Neural cell (in vitro differentiated cells): ENCODE measurements around the gene ZNF577. TPM values are rescaled to one million over a fixed set of nuclear protein-coding genes. Genes with fewer than 3 reads are reported as not detected.
A peak's percentile ranks its signal among the peaks of the same experiment; 100 is the strongest.

Experiments used
- H2AFZ ChIP-seq: fragments of 200-600, 300-800 bp; sonication (generic), shearing (Covaris generic); 2 replicates; pipeline ENCODE4 v1.6.0; 2014; ENCODE audit warnings: low read depth, mild to moderate bottlenecking, antibody characterized with exemption, low read length, moderate library complexity
- H3F3A ChIP-seq: fragments of 200-600 bp; shearing (Covaris generic); 2 replicates; pipeline ENCODE4 v1.6.1; 2016; ENCODE audit warnings: mild to moderate bottlenecking, moderate library complexity, mixed read lengths, antibody characterized with exemption, low read length; ENCODE audit not compliant: insufficient read depth, poor library complexity, severe bottlenecking
- H3K27ac ChIP-seq: fragments of 200-600, 300-800 bp; sonication (generic), shearing (Covaris generic); 2 replicates; pipeline ENCODE4 v1.5.1; 2014; ENCODE audit warnings: mild to moderate bottlenecking, low read length, moderate library complexity
- H3K27me3 ChIP-seq: fragments of 300-800, 200-600 bp; sonication (generic), shearing (Covaris generic); 2 replicates; pipeline ENCODE4 v1.6.0; 2014; ENCODE audit warnings: mild to moderate bottlenecking, low read depth, low read length, moderate library complexity; ENCODE audit not compliant: insufficient read depth
- H3K36me3 ChIP-seq: fragments of 300-800, 200-600 bp; sonication (generic), shearing (Covaris generic); 2 replicates; pipeline ENCODE4 v1.5.1; 2014; ENCODE audit warnings: mild to moderate bottlenecking, antibody characterized with exemption, low read length, moderate library complexity; ENCODE audit not compliant: insufficient read depth
- H3K4me2 ChIP-seq: fragments of 300-800, 200-600 bp; sonication (generic), shearing (Covaris generic); 2 replicates; pipeline ENCODE4 v1.6.0; 2014; ENCODE audit warnings: mild to moderate bottlenecking, low read length
- H3K4me3 ChIP-seq: fragments of 300-800, 200-600 bp; sonication (generic), shearing (Covaris generic); 2 replicates; pipeline ENCODE4 v1.5.1; 2014; ENCODE audit warnings: mild to moderate bottlenecking, low read length, moderate library complexity
- H3K79me2 ChIP-seq: fragments of 200-600 bp; shearing (Covaris generic); replicated peaks from 2 replicates; pipeline ENCODE4 v1.6.0; 2014; ENCODE audit warnings: mild to moderate bottlenecking, low read length, moderate library complexity; ENCODE audit not compliant: insufficient read depth
- H3K9ac ChIP-seq: fragments of 300-800, 200-600 bp; sonication (generic), shearing (Covaris generic); 2 replicates; pipeline ENCODE4 v1.6.1; 2016; ENCODE audit warnings: mild to moderate bottlenecking, low read length, mixed read lengths
- H3K9me2 ChIP-seq: fragments of 200-600 bp; shearing (Covaris generic); 2 replicates; pipeline ENCODE4 v1.6.1; 2016; ENCODE audit warnings: mild to moderate bottlenecking, low read length, mixed read lengths; ENCODE audit not compliant: insufficient read depth
- H3K9me3 ChIP-seq: fragments of 200-600, 300-800 bp; sonication (generic), shearing (Covaris generic); 2 replicates; pipeline ENCODE4 v1.6.1; 2016; ENCODE audit warnings: mild to moderate bottlenecking, mixed run types, low read length, moderate library complexity, mixed read lengths
- H4K20me1 ChIP-seq: fragments of 200-600 bp; shearing (Covaris generic); 2 replicates; pipeline ENCODE4 v1.6.1; 2016; ENCODE audit warnings: mild to moderate bottlenecking, mixed run types; ENCODE audit not compliant: insufficient read depth
- EP300 ChIP-seq: fragments of 450-650 bp; conservative IDR thresholded peaks from 2 replicates; pipeline ENCODE4 v1.6.1; 2014; ENCODE audit warnings: antibody characterized with exemption, mild to moderate bottlenecking, moderate library complexity; ENCODE audit not compliant: poor library complexity, severe bottlenecking
- EZH2 ChIP-seq: fragments of 200-600, 300-800 bp; shearing (Covaris generic), sonication (generic); IDR thresholded peaks from 2 replicates; pipeline ENCODE4 v1.6.1; 2014; ENCODE audit warnings: antibody characterized with exemption, low read length, borderline replicate concordance, mild to moderate bottlenecking; ENCODE audit not compliant: insufficient read depth, poor library complexity, severe bottlenecking
- MXI1 ChIP-seq: fragments of 450-650 bp; conservative IDR thresholded peaks from 2 replicates; pipeline ENCODE4 v1.6.1; 2014; ENCODE audit warnings: antibody characterized with exemption, mild to moderate bottlenecking; ENCODE audit not compliant: poor library complexity, severe bottlenecking
- POLR2AphosphoS5 ChIP-seq: IDR thresholded peaks from 2 replicates; pipeline ENCODE4 v1.6.1; 2012
- RAD21 ChIP-seq: fragments of 450-650 bp; conservative IDR thresholded peaks from 2 replicates; pipeline ENCODE4 v1.6.1; 2014; ENCODE audit warnings: antibody characterized with exemption, mild to moderate bottlenecking, moderate library complexity
- SMC3 ChIP-seq: fragments of 450-650 bp; conservative IDR thresholded peaks from 2 replicates; pipeline ENCODE4 v1.6.1; 2014; ENCODE audit warnings: antibody characterized with exemption, mild to moderate bottlenecking, moderate library complexity; ENCODE audit not compliant: poor library complexity
- TAF1 ChIP-seq: IDR thresholded peaks from 2 replicates; pipeline ENCODE4 v1.6.1; 2012; ENCODE audit warnings: low read depth
- polyA plus RNA-seq: library from polyadenylated mRNA; depleted of rRNA; stranded (reverse); fragments of >200 nt; gene quantifications from 2 replicates; pipeline ENCODE4 v1.2.3, GENCODE V29; 2014
- TF ChIP-seq, protein P1 (sequence below): IDR thresholded peaks from 2 replicates; pipeline ENCODE4 v1.6.1; 2012; ENCODE audit warnings: borderline replicate concordance
- TF ChIP-seq, protein P2 (sequence below): fragments of 450-650 bp; IDR thresholded peaks from 2 replicates; pipeline ENCODE4 v1.5.1; 2014; ENCODE audit warnings: antibody characterized with exemption, mild to moderate bottlenecking, moderate library complexity; ENCODE audit not compliant: poor library complexity, severe bottlenecking

ZNF577 gene
- polyA plus RNA-seq, 1 donor from 2014 or later: 54.1 TPM

DNA sequence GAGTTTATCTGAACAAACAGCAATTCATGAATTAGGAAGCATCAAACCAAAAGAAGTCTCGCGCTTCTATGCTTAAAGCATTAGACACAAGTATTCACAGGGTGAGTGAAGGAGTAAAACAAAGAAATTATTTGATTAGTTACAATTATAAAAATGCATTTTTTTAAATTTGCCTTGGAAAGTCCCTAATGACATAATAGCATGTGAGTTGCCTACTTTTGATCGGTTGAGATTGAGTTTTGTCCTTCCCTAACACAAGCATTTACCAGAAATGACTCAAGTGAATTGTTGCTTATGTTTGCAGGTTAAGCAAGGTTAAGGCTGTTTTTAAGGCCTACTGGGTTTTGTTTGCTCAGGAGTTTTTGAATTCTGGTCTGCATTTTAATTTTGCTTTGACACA is 17.5 kb upstream of the ZNF577 start:
- Histone ChIP-seq H3K79me2 (peaks cover 44% of the 10 kb centered on the region), H3K27me3 (no peaks in the 10 kb centered on the region), H3F3A (no peaks in the 10 kb centered on the region), H3K27ac (peak overlapping the region; percentile 86), H3K4me2 (no peak overlapping the region), H3K9ac (peak overlapping the region; percentile 88), H3K4me3 (peak overlapping the region; percentile 78), H3K36me3 (peaks cover 7% of the 10 kb centered on the region), H4K20me1 (no peaks in the 10 kb centered on the region), H3K9me3 (peaks cover 5% of the 10 kb centered on the region), H3K9me2 (no peaks in the 10 kb centered on the region), H2AFZ (peak overlapping the region; percentile 80)
- TF ChIP-seq TAF1 (no peak), EZH2 (no peak)

DNA sequence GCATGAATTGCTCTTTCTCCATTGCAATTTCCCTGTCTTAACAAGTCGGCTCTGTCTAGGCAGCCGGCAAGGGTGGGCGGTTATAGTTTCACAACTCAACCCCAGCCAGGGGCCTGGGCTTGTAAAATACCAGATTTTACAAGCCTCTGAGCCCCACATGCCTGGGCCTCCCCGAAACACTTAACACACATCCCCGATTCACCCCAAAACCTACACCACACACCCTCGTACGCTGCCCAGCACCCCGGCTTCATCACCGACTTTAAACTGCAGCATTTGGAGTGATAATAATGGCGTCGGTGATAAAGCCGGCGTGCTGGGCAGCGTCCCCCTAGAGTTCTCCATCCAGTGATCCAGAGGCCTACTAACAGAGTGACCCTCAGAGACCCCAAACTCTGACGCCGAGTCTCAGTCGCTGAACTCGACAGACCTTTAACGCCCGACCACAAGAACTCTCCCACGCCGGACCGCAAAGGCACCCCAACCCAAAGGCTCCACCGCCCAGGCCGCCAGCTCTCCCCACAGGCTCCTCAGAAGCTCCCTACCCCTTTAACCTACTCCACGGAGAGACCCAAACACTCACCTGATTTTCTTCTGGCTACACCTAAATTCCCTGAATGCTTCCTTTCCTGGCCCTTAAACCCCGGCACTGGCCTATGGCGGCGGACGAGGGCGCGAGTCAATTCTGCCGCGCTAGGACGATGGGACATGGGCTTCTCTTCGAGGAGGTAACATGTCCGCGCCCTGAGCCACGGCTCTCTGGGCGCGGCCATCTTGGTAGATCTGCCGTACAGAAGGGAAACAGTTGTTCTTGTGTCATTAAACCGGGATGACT is 16.8 kb upstream of the ZNF577 start, which contains the start of gene ZNF649:
Gene ZNF649 (minus strand): TSS at position 687 of the 835 bp plus-strand sequence. CDS start 4,910 bp downstream, outside the sequence.
- H3K4me2 ChIP-seq: peak within 1 kb of the TSS; percentile 32
- no peaks in the 10 kb centered on the region for H3F3A ChIP-seq
- H3K27me3 ChIP-seq: no peaks in the 10 kb centered on the region
- no peaks in the 10 kb centered on the region for H4K20me1 ChIP-seq
- peak; percentile 16 for TF ChIP-seq EP300
- TF ChIP-seq SMC3: no peak
- no peak for TF ChIP-seq RAD21
- peak; percentile 92 for TF ChIP-seq POLR2AphosphoS5
- TF ChIP-seq EZH2: no peak
- peak; percentile 86 for TF ChIP-seq MXI1
- TF ChIP-seq, protein P1, sequence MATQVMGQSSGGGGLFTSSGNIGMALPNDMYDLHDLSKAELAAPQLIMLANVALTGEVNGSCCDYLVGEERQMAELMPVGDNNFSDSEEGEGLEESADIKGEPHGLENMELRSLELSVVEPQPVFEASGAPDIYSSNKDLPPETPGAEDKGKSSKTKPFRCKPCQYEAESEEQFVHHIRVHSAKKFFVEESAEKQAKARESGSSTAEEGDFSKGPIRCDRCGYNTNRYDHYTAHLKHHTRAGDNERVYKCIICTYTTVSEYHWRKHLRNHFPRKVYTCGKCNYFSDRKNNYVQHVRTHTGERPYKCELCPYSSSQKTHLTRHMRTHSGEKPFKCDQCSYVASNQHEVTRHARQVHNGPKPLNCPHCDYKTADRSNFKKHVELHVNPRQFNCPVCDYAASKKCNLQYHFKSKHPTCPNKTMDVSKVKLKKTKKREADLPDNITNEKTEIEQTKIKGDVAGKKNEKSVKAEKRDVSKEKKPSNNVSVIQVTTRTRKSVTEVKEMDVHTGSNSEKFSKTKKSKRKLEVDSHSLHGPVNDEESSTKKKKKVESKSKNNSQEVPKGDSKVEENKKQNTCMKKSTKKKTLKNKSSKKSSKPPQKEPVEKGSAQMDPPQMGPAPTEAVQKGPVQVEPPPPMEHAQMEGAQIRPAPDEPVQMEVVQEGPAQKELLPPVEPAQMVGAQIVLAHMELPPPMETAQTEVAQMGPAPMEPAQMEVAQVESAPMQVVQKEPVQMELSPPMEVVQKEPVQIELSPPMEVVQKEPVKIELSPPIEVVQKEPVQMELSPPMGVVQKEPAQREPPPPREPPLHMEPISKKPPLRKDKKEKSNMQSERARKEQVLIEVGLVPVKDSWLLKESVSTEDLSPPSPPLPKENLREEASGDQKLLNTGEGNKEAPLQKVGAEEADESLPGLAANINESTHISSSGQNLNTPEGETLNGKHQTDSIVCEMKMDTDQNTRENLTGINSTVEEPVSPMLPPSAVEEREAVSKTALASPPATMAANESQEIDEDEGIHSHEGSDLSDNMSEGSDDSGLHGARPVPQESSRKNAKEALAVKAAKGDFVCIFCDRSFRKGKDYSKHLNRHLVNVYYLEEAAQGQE: peak; percentile 72
- TF ChIP-seq, protein P2, sequence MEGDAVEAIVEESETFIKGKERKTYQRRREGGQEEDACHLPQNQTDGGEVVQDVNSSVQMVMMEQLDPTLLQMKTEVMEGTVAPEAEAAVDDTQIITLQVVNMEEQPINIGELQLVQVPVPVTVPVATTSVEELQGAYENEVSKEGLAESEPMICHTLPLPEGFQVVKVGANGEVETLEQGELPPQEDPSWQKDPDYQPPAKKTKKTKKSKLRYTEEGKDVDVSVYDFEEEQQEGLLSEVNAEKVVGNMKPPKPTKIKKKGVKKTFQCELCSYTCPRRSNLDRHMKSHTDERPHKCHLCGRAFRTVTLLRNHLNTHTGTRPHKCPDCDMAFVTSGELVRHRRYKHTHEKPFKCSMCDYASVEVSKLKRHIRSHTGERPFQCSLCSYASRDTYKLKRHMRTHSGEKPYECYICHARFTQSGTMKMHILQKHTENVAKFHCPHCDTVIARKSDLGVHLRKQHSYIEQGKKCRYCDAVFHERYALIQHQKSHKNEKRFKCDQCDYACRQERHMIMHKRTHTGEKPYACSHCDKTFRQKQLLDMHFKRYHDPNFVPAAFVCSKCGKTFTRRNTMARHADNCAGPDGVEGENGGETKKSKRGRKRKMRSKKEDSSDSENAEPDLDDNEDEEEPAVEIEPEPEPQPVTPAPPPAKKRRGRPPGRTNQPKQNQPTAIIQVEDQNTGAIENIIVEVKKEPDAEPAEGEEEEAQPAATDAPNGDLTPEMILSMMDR: peak; percentile 39
- TF ChIP-seq TAF1: peak; percentile 81
- peak within 1 kb of the TSS; percentile 80 for H2AFZ ChIP-seq
- no peaks in the 10 kb centered on the region for H3K9me2 ChIP-seq
- peak within 1 kb of the TSS; percentile 78 for H3K4me3 ChIP-seq
- H3K27ac ChIP-seq: peak within 1 kb of the TSS; percentile 86
- H3K9ac ChIP-seq: peak within 1 kb of the TSS; percentile 88
- peaks cover 13% of the 10 kb centered on the region for H3K36me3 ChIP-seq
- peaks cover 5% of the 10 kb centered on the region for H3K9me3 ChIP-seq
- peaks cover 46% of the 10 kb centered on the region for H3K79me2 ChIP-seq
